Measurements from ENCODE around the gene ALK.
A peak's percentile ranks its signal among the peaks of the same experiment; 100 is the strongest.

The ALK gene

DNA sequence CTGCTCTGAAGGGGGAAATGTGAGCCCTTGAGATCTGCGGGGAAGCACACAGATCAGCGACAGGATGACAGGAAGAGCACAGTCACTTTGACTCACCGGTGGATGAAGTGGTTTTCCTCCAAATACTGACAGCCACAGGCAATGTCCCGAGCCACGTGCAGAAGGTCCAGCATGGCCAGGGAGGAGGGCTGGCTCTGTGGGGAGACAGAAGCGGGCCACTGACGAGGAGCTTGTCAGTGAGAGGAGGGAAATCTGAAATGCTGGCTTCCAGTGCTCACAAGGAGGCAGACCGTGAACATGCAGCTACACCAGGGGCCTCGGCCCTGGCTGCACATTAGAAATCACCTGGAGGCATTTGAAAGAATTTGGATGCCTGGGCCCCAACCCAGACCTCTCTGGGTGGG lies 707.5 kb downstream of the ALK start:
- DNase-seq = no peak

DNA sequence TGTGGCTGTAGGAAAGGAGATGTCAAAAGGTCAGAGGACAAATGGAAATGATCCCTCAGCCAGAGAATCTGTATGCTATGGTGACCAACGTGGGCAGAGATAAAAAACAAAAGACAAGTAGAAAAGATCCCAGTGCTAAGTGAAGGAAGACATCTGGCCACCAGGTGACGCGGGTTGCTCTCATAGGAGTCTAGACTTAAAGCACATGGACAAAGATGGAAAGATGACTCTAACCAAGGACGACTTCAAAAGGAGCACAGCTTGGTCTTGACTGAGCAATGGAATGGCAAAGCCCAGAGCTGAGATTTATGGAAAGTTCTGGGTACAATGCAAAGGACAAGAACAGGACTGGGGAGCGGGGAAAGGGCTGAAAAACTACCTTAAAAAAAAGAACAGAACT lies 709.4 kb downstream of the ALK start:
- DNase-seq = no peak

DNA sequence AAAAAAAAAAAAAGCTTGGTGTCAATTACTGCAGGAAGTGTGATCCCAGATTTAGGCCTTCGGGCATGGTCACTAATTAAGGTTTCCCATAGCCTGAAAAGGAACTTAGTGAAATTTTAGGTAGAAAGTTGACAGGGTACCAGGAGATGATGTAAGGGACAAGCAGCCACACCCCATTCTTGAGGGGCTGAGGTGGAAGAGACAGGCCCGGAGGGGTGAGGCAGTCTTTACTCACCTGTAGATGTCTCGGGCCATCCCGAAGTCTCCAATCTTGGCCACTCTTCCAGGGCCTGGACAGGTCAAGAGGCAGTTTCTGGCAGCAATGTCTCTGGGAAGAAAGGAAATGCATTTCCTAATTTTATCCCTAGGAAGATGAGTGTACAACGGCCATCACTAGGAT lies 711.8 kb downstream of the ALK start:
- no peak for DNase-seq

DNA sequence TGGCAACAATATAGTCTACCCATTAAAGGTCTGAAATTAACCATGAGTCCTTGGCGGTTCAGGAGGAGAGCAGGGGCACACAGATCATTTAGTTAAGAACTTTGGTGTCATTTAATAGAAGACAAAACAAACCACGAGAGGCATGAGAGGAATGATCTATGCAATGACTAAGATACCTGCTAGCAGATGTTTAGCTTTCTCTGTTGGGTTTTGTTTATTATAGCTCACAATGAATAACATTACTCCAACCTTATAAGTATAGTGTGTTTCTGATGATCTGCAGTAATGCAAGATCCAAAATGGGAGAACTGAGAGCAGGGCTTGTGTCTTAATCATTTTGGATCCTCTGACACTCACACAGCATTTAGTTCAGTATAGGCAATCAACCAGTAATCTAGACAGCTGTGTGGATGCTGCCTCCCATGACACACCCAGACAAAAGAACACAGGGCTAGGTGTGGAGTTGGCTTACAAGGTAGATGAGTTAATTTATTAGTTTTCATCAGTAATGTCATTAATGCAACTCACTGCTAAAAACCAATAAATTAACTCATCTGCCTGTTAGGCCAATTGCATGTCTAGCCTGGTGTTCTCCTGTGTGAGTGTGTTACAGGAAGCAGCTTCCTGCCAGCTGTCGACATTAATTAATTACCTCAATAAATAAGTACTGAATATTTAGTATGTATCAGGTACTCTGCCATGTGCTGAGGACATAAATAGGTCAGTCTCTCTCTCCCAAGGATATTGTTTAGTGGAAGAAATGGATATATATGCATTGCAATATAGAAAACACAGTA lies 713.8 kb downstream of the ALK start:
- DNase-seq = no peak

DNA sequence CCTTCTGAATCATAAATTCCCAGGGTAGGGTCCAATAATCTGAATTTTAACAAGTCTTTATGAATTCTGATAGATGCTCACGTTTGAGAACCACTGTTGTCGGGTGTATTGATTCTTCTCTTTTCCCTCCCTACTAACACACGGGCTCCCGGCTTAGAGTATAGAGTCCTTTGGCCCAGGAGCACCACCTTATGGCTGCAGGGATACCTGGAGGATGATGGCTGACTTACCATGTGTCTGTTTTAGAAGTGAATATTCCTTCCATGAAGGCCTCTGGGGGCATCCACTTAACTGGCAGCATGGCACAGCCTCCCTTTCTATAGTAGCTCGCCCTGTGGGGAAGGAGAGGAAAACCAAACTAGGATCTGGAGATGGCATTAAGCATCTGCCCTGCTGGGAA lies 714.4 kb downstream of the ALK start:
- DNase-seq = no peak

DNA sequence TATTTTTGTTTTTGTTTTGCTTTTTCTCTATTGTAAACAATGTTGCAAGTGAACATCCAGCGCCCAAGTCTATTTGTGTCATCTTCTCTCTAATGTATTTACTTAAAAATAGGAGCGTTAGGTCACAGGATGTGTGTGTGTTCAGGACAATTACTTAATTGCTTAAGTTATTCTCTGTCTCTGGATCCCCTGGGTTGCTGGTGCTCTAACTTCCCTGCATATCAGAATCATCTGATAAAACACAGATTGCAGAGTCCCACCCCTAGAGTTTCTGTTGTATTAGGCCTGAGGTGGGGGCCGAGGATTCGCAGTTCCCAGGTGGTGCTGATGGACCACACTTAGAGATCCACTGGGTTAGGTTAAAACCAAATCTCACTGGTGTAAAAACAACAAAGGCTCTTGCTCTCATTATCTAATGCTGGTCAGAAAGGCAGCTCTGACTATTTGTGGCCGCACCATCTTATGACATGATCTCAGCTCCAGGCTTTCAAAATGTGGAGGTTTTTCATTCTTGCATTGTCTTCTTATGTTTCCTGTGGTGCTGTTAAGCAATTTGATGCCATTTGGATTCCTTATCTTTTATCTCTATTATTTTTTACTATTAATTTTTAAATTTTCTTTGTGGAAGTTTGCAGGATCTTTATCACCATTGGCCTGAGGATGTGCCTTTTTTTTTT lies 718.4 kb downstream of the ALK start:
- no peak for DNase-seq

DNA sequence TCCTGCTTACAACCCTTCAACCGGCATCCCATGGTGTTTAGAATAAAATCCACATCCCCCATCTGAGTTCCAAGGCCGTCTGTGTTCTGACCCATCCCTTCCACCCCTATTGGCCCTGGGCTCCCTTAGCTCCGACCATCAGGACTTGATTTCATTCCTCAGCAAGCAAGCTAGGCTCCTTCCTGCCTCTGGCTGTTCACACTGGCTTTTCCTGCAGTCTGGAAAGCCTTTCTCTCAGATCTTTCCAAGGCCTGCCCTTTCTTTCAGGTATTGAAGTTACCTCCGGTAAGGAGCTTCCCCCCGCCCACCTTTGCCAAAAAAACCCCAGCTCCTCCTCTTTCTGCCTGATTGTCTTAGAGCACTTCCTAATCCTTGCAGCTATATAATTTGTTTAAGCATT lies 719.4 kb downstream of the ALK start:
- no peak for DNase-seq

DNA sequence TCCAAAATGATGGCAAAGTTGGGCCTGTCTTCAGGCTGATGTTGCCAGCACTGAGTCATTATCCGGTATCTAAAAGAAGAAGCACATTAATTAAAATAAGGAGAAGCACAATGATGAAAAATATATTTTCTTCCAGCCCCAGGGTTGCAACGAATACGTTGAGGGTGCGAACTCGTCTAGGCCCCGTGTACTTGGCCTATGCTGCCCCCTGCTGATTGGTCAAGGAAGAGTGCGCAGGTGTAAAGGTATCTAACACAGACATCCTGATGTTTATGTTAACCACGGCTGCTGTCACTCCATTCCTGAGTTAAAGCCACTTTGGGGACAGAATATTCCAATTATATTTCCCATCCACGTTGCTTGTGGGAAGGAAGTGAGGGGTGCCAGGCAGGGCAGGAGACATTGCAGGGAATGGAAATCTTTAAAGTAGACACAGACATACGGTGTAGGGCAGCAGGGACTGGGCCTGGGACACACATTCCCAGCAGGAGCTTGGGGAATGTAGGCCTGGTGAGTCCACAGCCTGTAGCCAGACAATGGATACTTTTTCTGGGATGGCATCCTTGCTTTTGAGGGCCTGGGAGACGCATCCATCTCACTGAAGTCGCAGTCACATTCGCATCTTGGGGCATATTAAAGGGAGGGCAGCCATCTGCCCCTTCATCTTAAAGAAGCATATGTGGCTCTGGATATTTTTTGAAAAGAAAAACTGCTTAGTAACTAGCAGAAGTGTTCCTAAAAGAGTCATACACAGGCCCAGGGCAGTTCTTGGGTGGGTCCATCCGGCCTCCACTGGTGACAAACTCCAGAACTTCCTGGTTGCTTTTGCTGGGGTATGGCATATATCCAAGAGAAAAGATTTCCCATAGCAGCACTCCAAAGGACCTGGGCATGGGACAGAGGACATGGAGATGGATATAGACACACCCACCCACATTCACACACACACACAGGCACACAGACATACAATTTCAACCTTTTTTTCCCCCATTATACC lies 724.3 kb downstream of the ALK start:
- DNase-seq = peak; percentile 71 to 80

DNA sequence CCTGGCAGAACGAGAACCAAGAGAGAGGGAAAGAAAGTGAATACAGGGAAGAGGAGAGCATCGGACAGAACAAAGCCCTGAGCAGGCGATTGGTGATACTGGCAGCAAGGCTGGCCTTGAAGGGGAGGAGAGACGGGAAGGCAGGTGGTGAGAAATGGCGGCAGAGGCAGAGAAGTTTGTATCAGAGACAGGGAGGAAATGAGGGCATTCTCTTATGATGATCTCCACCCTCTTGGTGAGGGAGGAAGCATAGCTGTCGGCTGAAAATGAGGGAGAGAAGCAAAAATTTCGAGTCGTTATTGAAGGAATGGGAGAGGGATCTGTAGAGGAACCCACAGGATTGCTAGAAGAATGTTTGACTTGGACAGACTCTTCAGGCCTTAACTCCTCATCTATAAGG lies 725.6 kb downstream of the ALK start:
- no peak for DNase-seq

DNA sequence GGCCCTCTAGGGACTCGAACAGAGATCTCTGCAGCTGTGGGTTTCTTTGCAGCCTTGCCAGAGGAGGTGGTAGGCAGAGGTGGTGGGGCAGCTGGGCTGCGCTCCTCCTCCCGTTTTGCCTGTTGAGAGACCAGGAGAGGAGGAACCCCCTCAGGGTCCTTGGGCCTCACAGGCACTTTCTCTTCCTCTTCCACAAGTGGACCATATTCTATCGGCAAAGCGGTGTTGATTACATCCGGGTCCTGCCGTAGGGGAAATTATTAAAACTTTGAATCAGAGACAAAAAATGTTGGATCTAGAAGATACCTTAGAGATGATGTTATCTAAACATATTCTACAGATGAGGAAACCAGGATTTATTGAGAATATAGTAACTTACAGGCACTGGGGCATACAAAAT lies 727.7 kb downstream of the ALK start:
- no peak for DNase-seq

DNA sequence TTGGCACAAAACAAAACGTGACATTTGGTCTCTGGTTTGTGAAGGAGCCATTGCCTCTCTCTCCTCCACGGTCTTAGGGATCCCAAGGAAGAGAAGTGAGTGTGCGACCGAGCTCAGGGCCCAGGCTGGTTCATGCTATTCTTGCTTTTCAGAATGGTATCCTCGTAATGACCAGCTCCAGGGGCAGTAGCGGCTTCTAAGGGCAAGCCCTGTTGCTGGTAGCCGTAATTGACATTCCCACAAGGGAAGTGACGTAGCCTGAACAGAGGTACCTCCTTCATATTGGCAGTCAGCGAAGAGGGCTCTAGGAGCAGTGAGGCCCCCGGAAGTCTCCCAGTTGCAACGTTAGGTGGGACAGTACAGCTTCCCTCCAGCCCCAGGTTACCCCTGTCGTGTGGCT lies 728.3 kb downstream of the ALK start:
- no peak for DNase-seq

DNA sequence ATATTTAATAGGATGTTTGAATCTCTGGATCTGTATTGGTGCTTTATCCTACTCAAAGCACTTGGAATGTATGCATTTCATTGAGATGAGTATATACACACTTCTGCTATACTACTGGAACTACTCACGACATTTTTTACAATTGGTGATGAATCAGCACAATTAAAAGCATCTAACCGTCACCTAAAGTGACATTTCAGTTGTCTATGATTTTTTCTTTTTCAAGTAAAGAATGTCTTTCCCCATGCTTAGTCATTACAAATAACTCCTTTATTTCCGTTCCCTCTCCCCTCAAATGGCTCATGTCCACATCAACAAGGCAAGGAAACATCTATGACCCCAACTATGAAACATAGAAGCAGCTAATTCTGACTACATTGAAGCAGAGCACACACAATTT lies 728.9 kb downstream of the ALK start:
- DNase-seq = no peak

DNA sequence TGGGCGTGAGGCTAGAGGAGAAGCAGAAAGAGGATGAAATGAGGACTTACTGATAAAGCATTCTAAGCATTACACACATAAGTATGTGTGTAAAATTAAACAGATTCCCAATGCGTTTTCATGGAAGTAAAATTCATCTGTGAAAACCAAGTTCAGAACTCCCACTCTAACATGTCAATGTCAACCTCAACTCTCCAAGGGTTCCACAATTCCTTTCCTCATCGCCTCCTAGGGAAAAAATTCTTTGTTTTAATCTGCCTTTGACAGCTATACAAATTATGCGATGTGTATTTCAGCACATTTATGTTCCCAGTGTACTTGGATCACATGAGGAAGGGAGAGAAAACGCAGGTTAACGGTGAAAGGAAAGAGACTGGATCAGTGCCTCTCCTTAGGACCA lies 729.6 kb downstream of the ALK start:
- no peak for DNase-seq

DNA sequence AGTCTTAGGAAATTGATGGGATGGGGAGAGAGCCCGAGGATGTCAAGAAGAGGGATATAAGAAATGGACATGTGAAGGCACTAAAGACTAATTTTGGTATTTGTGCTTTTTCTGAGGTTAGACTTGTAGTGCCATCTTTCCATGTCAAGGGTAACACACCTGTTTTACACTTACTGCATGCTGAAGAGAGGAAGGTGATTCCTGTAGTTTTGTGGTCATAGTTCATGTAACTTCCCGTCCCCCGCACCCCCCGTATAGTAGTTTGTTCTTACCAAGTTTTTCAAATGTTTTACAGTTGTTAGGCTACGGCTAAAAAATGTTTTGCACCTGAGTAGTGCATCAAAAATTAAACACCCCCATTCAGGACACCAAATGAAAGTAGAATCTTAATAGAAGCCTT lies 732.3 kb downstream of the ALK start:
- DNase-seq = peak in 1 of 2 donors; percentile 52

DNA sequence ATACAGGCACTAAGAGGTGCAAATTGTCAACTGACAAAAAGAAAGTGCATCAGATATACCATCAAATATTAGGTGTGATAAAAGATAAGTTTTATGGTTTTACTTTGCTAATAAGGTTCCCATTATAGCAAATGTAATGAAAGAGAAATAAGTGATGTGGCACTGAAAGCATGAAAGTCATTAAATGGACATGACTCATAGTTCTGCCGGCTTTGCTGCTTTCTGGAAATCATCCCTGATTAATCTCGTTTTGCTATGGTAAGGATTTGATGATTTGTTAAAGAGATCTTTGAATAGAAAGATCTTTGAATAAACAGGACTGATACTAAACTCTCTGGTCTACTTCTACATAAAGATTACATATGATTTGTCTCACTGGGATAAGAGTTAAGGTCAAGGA lies 733.5 kb downstream of the ALK start:
- no peak for DNase-seq

DNA sequence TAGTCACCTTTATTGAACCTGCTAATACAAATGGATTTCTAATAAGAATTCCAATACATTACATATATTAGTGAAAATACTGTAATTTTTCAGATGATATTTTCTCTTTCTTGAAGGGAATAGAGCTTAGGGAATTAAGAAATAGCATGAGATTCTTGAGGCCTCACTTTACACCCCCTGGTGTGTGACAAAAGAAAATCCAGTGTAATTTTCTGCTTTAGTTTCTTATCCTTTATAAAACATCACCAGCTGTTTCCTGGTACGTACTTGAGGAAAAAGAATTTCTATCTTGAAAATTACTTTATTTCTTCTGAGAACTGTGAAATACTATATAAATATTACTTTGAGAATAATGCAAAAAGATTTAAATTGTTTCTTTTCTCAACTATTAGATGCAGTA lies 734.6 kb downstream of the ALK start:
- no peak for DNase-seq

DNA sequence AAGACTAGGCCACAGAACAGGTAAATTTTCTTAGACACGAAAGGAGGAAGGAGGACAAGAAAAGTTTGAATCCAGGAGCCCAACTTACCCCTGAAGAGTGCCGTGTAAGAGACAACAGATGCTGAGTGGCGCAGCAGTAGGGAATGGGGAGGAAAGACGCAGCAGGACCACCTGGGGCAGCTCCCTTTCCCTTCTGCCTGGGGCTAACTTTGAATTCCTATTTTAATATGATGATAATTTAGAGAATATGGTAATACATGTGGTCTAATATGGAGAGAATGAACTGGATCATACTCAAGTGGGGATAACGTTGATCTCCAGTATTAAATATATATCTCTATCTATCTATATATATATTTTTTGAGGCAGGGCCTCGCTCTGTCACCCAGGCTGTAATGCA lies 736.9 kb downstream of the ALK start:
- no peak for DNase-seq

DNA sequence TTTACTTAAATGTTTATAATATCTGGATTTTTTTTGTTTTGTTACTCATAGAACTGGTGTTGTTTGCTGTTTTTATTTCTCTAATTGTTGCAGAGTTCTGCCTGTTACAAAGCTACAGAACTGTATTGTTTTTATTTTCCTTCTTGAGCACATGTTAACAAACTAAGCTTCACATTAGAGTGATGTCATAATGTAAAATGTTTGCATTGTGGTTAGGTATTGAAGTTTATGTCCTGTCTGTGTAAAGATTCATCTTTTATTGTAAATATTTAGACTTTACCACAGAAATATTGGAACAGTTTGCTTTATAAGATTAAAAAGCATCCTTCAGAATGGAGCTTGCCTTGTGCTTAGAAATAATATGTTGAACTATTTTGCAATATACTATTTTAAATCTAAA lies 738.5 kb downstream of the ALK start:
- DNase-seq = no peak

DNA sequence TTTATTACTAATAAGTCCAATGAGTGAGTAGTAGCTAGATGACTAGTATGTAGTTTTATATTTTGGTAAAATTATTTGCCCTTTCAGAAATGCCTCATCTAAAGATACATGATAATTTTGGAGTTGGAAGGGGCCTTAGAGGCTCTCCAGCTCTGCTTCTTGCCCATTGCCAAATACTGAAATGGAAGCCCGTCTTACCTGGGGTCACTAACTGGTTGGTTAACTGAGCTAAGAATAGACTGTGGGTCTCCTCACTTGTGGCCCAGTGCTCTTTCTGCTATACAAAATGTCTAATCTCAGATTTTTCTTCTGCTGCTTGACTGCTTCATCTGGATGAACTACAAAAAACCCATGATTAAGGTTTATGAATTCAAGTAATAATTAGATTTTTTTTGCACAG lies 739.1 kb downstream of the ALK start:
- no peak for DNase-seq

DNA sequence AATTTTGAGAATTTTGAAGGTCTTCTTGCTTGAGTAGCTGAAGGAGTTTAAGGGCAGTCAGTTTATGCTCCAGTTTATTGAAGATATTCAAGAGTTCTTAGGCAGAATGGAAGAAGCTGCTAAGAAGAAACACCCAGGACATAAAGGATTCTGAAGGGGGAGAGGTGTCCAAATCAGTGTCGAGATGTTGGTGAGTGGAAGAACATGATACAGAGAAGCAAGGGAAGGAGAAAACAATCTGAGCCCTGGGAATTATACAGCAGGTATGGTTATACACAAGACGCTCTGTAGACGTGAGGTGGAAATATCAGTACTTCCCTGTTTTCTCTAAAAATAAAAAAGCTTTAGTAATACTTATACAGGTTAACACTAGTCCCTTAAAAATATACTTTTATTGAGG lies 746.0 kb downstream of the ALK start:
- no peak for DNase-seq

DNA sequence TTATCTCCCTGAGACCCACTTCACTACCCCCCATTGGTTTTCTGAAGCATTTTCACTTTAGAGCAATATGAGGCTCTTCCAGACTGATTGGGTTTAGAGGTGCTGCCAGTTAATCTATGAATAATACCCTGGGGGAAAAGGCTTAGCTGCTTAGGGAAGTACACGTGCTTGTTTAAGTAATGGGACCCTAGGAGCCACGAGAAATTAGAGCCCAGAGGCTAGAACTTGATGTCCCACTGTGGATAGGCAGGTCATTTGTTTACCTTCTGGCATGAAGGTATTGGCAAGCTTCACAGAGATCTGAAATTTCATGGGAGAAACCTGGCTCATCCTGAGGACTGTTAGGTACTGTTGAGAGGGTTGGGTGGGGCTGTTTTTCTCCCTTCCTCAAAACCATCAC lies 746.4 kb downstream of the ALK start:
- no peak for DNase-seq

DNA sequence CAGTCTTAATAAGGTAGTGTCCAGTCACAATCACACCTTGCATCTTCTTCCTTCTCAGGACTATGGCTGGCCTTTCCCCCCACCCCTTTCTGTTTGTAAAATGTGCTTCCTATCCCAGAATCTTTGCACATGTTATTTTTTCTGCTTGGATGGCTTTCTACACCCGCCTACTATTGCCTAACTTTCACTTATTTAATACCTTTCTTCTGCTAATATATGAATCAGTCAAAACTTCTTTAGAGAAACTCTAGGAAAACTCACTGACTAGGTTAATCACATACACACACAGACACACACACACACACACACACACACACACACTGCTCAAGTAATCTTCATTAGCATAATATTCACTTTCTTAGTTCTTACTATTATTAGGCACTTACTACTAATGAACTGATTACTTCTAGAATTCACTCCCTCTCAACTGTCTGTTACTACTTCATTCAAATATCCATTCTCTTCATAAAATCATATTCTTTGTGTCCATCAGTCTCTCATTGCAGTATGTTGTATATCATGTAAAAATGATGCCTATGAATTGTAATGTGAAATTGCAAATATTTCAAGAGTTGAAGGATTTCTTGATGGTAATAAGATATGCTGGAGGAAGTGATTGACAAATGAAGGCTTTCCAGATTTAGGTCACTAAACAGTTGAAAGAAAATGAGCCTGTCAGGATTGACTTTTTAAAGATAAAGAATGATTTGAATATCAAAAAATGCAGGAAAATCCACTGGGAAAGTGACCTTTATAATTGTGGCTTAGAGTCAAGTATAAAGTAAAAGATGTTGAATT lies 754.9 kb downstream of the ALK start:
- DNase-seq = no peak
